Keratinocyte (primary cell): ENCODE results near the gene CYLC2.

ENCODE experiments used
- EZH2 ChIP-seq: IDR thresholded peaks from one replicate; pipeline ENCODE4 v1.6.1; 2012; ENCODE audit warnings: inconsistent platforms, mild to moderate bottlenecking, low read length, moderate library complexity
- TF ChIP-seq, protein P1 (sequence below), 3 experiments: IDR thresholded peaks in 1 of 3; conservative IDR thresholded peaks in 1 of 3; optimal IDR thresholded peaks in 1 of 3; 2 replicates in 2 of 3; 3 replicates in 1 of 3; pipeline versions ENCODE3 to v1.5.1; 2011; ENCODE audit warnings: low read length in 3 of 3, mild to moderate bottlenecking in 3 of 3, moderate library complexity in 2 of 3, control low read depth in 1 of 3, inconsistent platforms in 1 of 3; ENCODE audit not compliant: insufficient read depth in 2 of 3; ENCODE audit errors: extremely low read depth in 1 of 3

DNA sequence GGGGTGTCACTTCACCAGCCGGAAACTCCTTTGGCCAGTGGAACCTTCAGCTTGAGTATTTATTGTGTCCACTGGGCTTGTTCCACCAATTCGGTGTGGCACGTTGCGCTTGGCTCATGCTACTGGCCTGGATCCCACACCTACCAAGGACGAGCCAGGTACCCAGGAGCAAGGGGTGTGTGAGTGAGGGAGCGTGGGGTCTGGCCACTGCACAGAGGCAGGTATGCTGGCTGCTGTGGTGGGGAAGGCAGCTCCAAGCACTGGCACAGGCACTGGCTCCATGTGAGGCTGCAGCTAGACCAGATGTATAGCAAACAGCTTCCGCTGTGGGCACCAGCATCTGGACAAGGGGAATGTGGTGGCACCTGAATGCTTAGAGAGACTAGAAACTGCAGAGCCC lies 28.1 kb upstream of the CYLC2 start:
- TF ChIP-seq, protein P1, sequence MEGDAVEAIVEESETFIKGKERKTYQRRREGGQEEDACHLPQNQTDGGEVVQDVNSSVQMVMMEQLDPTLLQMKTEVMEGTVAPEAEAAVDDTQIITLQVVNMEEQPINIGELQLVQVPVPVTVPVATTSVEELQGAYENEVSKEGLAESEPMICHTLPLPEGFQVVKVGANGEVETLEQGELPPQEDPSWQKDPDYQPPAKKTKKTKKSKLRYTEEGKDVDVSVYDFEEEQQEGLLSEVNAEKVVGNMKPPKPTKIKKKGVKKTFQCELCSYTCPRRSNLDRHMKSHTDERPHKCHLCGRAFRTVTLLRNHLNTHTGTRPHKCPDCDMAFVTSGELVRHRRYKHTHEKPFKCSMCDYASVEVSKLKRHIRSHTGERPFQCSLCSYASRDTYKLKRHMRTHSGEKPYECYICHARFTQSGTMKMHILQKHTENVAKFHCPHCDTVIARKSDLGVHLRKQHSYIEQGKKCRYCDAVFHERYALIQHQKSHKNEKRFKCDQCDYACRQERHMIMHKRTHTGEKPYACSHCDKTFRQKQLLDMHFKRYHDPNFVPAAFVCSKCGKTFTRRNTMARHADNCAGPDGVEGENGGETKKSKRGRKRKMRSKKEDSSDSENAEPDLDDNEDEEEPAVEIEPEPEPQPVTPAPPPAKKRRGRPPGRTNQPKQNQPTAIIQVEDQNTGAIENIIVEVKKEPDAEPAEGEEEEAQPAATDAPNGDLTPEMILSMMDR (optimal IDR thresholded peaks at IDR 0.05 in 1 of 3, IDR thresholded peaks at IDR 0.05 in 1 of 3, conservative IDR thresholded peaks at IDR 0.05 in 1 of 3; ENCODE audit: extremely low read depth in 1 of 3, insufficient read depth in 2 of 3, low read length in 3 of 3): no peak
- TF ChIP-seq EZH2: no peak
